HUES48 (cell line): ENCODE results near the gene SLC25A44.
A peak's percentile ranks its signal among the peaks of the same experiment; 100 is the strongest.
"Not testable (repeated sequence)": the region's sequence is repeated elsewhere in the genome, so short reads cannot be mapped to it uniquely, and the experiment has no call there.

Experiments
- H3K27ac ChIP-seq: one replicate; pipeline ENCODE4 v1.7.0; 2013; ENCODE audit warnings: low read depth, low read length, inconsistent platforms
- H3K27me3 ChIP-seq: 2 replicates; pipeline ENCODE4 v1.6.1; 2013; ENCODE audit warnings: mild to moderate bottlenecking, low read length; ENCODE audit not compliant: control insufficient read depth, insufficient read depth
- H3K36me3 ChIP-seq: 2 replicates; pipeline ENCODE4 v1.6.1; 2013; ENCODE audit warnings: low read length; ENCODE audit not compliant: control insufficient read depth, insufficient read depth
- H3K4me1 ChIP-seq: 2 replicates; pipeline ENCODE4 v1.6.1; 2013; ENCODE audit warnings: mild to moderate bottlenecking, low read length; ENCODE audit not compliant: control insufficient read depth, insufficient read depth
- H3K4me3 ChIP-seq: 2 replicates; pipeline ENCODE4 v1.5.1; 2013; ENCODE audit warnings: mild to moderate bottlenecking, low read depth, low read length
- H3K9ac ChIP-seq: 2 replicates; pipeline ENCODE4 v1.6.1; 2013; ENCODE audit warnings: mild to moderate bottlenecking, low read depth, low read length, moderate library complexity
- H3K9me3 ChIP-seq: 2 replicates; pipeline ENCODE4 v1.6.1; 2013; ENCODE audit warnings: low read length; ENCODE audit not compliant: control insufficient read depth, insufficient read depth

The SLC25A44 gene

GRCh38 chr1:156211243-156211642 lies 17.3 kb downstream of the SLC25A44 start:
- Histone ChIP-seq H3K36me3 (peaks cover 60% of the 10 kb centered on the region), H3K27me3 (no peaks in the 10 kb centered on the region), H3K9me3 (no peaks in the 10 kb centered on the region), H3K4me1 (peaks cover 22% of the 10 kb centered on the region), H3K9ac (no peak overlapping the region), H3K27ac (no peak overlapping the region), H3K4me3 (no peak overlapping the region)

GRCh38 chr1:156212130-156212529 lies 18.2 kb downstream of the SLC25A44 start:
- peak overlapping the region; percentile 70 for H3K9ac ChIP-seq
- peak overlapping the region; percentile 95 for H3K4me3 ChIP-seq
- peaks cover 22% of the 10 kb centered on the region for H3K4me1 ChIP-seq
- peak overlapping the region; percentile 100 for H3K27ac ChIP-seq
- no peaks in the 10 kb centered on the region for H3K9me3 ChIP-seq
- H3K36me3 ChIP-seq: peaks cover 54% of the 10 kb centered on the region
- H3K27me3 ChIP-seq: no peaks in the 10 kb centered on the region

- peak within 1 kb of the TSS; percentile 95 for H3K4me3 ChIP-seq
- no peaks in the 10 kb centered on the region for H3K27me3 ChIP-seq
- no peaks in the 10 kb centered on the region for H3K9me3 ChIP-seq
- peak within 1 kb of the TSS; percentile 99 for H3K9ac ChIP-seq
- peaks cover 22% of the 10 kb centered on the region for H3K4me1 ChIP-seq
- H3K27ac ChIP-seq: peak within 1 kb of the TSS; percentile 100
- peaks cover 47% of the 10 kb centered on the region for H3K36me3 ChIP-seq
These were observed 19.1 kb downstream of the SLC25A44 start, which contains the start of gene PMF1 for GRCh38 chr1:156212833-156213643. PMF1 (plus strand) TSS chr1:156213007; CDS start chr1:156213016, 9 bp downstream.

GRCh38 chr1:156213644-156213966 lies 19.7 kb downstream of the SLC25A44 start:
- H3K27ac ChIP-seq: peak overlapping the region; percentile 100
- no peaks in the 10 kb centered on the region for H3K27me3 ChIP-seq
- peaks cover 41% of the 10 kb centered on the region for H3K36me3 ChIP-seq
- peak overlapping the region; percentile 99 for H3K9ac ChIP-seq
- H3K9me3 ChIP-seq: no peaks in the 10 kb centered on the region
- peaks cover 18% of the 10 kb centered on the region for H3K4me1 ChIP-seq
- H3K4me3 ChIP-seq: peak overlapping the region; percentile 95

- H3K9me3 ChIP-seq: no peaks in the 10 kb centered on the region
- H3K4me3 ChIP-seq: peak overlapping the region; percentile 95
- H3K27me3 ChIP-seq: no peaks in the 10 kb centered on the region
- peak overlapping the region; percentile 100 for H3K27ac ChIP-seq
- H3K36me3 ChIP-seq: peaks cover 36% of the 10 kb centered on the region
- no peak overlapping the region for H3K9ac ChIP-seq
- peaks cover 12% of the 10 kb centered on the region for H3K4me1 ChIP-seq
These were observed 20.3 kb downstream of the SLC25A44 start for GRCh38 chr1:156214024-156214748.

- H3K27me3 ChIP-seq, H3K27ac ChIP-seq, H3K4me3 ChIP-seq, H3K9ac ChIP-seq, H3K9me3 ChIP-seq: not testable (repeated sequence)
- Histone ChIP-seq H3K36me3 (peaks cover 38% of the 10 kb centered on the region), H3K4me1 (peaks cover 10% of the 10 kb centered on the region)
These were observed 22.6 kb downstream of the SLC25A44 start for GRCh38 chr1:156216361-156217086.

GRCh38 chr1:156217871-156218270 lies 24.0 kb downstream of the SLC25A44 start:
- Histone ChIP-seq H3K9me3 (no peaks in the 10 kb centered on the region), H3K4me1 (0 out of 2 replicates have a peak, but pooled peaks cover 2% of the 10 kb centered on the region), H3K27ac (no peak overlapping the region), H3K9ac (no peak overlapping the region), H3K36me3 (peaks cover 49% of the 10 kb centered on the region), H3K4me3 (no peak overlapping the region), H3K27me3 (no peaks in the 10 kb centered on the region)

GRCh38 chr1:156220226-156220625 lies 26.3 kb downstream of the SLC25A44 start:
- Histone ChIP-seq H3K4me3 (no peak overlapping the region), H3K36me3 (peaks cover 54% of the 10 kb centered on the region), H3K27ac (no peak overlapping the region), H3K27me3 (no peaks in the 10 kb centered on the region), H3K4me1 (no peaks in the 10 kb centered on the region), H3K9ac (no peak overlapping the region), H3K9me3 (no peaks in the 10 kb centered on the region)

- no peak overlapping the region for H3K4me3 ChIP-seq
- H3K9ac ChIP-seq: no peak overlapping the region
- no peaks in the 10 kb centered on the region for H3K4me1 ChIP-seq
- no peaks in the 10 kb centered on the region for H3K27me3 ChIP-seq
- peaks cover 56% of the 10 kb centered on the region for H3K36me3 ChIP-seq
- H3K9me3 ChIP-seq: no peaks in the 10 kb centered on the region
- H3K27ac ChIP-seq: no peak overlapping the region
These were observed 28.2 kb downstream of the SLC25A44 start for GRCh38 chr1:156221986-156222692.

- no peaks in the 10 kb centered on the region for H3K9me3 ChIP-seq
- H3K36me3 ChIP-seq: peaks cover 61% of the 10 kb centered on the region
- H3K27me3 ChIP-seq: no peaks in the 10 kb centered on the region
- H3K4me3 ChIP-seq: no peak overlapping the region
- H3K9ac ChIP-seq: no peak overlapping the region
- no peak overlapping the region for H3K27ac ChIP-seq
- no peaks in the 10 kb centered on the region for H3K4me1 ChIP-seq
These were observed 31.7 kb downstream of the SLC25A44 start for GRCh38 chr1:156225677-156226014.
